HG03521 (cell line): ENCODE results near the gene STRIP1.

Experiments used
- ATAC-seq: cut with Tn5 transposase; IDR thresholded peaks from one replicate; pipeline ENCODE4 v1.9.1; 2021; ENCODE audit warnings: mild to moderate bottlenecking, moderate library complexity; ENCODE audit not compliant: unreplicated experiment

The STRIP1 gene

GRCh38 chr1:110034451-110035235 is at the start of gene STRIP1:
Gene STRIP1, plus strand, starts transcription at chr1:110034624. Its CDS starts 14 bp downstream, at chr1:110034638.
- peak; percentile 82 for ATAC-seq

- no peak for ATAC-seq
Measured at GRCh38 chr1:109985247-109986053, 49.0 kb upstream of the STRIP1 start.

GRCh38 chr1:109986054-109986444 is 48.4 kb upstream of the STRIP1 start:
- no peak for ATAC-seq

- ATAC-seq: no peak
Measured at GRCh38 chr1:109988349-109988914, 46.0 kb upstream of the STRIP1 start.

- ATAC-seq: no peak
Measured at GRCh38 chr1:109989506-109990301, 44.7 kb upstream of the STRIP1 start.

GRCh38 chr1:109990302-109990653 is 44.1 kb upstream of the STRIP1 start:
- no peak for ATAC-seq

GRCh38 chr1:109991400-109991925 is 43.0 kb upstream of the STRIP1 start:
- no peak for ATAC-seq

GRCh38 chr1:109993885-109994284 is 40.5 kb upstream of the STRIP1 start:
- ATAC-seq: no peak

- no peak for ATAC-seq
Measured at GRCh38 chr1:109994654-109995053, 39.8 kb upstream of the STRIP1 start.

GRCh38 chr1:109995536-109995935 is 38.9 kb upstream of the STRIP1 start:
- no peak for ATAC-seq

GRCh38 chr1:109996476-109996875 is 37.9 kb upstream of the STRIP1 start:
- no peak for ATAC-seq

- no peak for ATAC-seq
Measured at GRCh38 chr1:109997204-109997866, 37.1 kb upstream of the STRIP1 start.

GRCh38 chr1:109997867-109998229 is 36.6 kb upstream of the STRIP1 start:
- no peak for ATAC-seq

GRCh38 chr1:110002695-110003094 is 31.7 kb upstream of the STRIP1 start:
- ATAC-seq: no peak

- ATAC-seq: no peak
Measured at GRCh38 chr1:110003747-110004428, 30.5 kb upstream of the STRIP1 start.

GRCh38 chr1:110004583-110004982 is 29.8 kb upstream of the STRIP1 start:
- ATAC-seq: no peak

- no peak for ATAC-seq
Measured at GRCh38 chr1:110005971-110006370, 28.5 kb upstream of the STRIP1 start.

- ATAC-seq: no peak
Measured at GRCh38 chr1:110006516-110006915, 27.9 kb upstream of the STRIP1 start.

GRCh38 chr1:110007046-110007830 is 27.2 kb upstream of the STRIP1 start:
- no peak for ATAC-seq
